Activated T-cell treated with anti-CD3 and anti-CD28 coated beads for 1 hour (primary cell): Measurements from ENCODE around the gene GKN2.

Experiments
- DNase-seq: peaks from one replicate; pipeline ENCODE4 v3.0.0-alpha.2; 2020; ENCODE audit warnings: low read depth

GKN2 gene

GRCh38 chr2:68952887-68953521 lies at the start of gene GKN2:
Gene GKN2 (minus strand): TSS chr2:68952893. CDS start chr2:68952861, 32 bp downstream.
- DNase-seq = no peak

DNA sequence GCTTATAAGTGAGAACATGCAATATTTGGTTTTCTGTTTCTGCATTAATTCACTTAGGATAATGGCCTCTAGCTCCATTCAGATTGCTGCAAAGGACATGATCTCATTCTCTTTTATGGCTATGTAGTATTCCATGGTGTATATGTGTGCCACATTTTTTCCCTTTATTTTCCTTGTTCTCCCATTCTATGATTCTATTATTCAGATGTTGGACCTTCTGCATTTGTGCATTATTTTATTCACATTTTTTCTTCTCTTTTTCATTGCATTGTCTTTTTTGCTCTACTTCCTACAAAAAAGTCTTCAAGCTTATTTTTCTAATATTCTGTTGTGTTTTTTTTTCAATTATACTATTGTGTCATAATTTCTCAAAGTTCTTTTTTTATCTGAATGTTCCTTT lies 49.2 kb upstream of the GKN2 start:
- DNase-seq = no peak

GRCh38 chr2:68997401-68997800 lies 44.7 kb upstream of the GKN2 start:
- DNase-seq = no peak

GRCh38 chr2:68995916-68996315 lies 43.2 kb upstream of the GKN2 start:
- no peak for DNase-seq

DNA sequence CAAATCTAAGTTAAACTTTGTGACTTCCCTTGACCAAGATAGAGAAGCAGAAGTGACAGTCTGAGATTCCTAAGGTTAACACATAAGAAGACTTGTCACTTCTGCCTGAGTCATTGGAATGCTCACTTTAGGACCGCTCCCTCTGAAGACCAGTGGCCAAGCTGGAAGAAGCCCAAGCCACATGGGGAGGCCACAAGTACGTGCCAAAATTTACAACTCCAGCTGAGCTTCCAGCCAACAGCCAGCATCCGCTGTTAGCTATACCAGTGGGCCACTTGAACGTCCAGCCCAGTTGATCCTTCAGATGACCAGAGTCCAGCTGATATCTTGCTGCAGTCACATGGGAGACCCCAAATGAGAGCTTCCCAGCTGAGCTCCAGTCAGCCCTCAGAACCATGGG lies 42.2 kb upstream of the GKN2 start:
- no peak for DNase-seq

GRCh38 chr2:68993660-68994059 lies 41.0 kb upstream of the GKN2 start:
- DNase-seq = no peak

GRCh38 chr2:68992933-68993332 lies 40.2 kb upstream of the GKN2 start:
- DNase-seq = no peak

- DNase-seq = no peak
Observed at GRCh38 chr2:68992341-68992740, 39.6 kb upstream of the GKN2 start.

GRCh38 chr2:68989035-68989434 lies 36.3 kb upstream of the GKN2 start:
- DNase-seq = no peak

DNA sequence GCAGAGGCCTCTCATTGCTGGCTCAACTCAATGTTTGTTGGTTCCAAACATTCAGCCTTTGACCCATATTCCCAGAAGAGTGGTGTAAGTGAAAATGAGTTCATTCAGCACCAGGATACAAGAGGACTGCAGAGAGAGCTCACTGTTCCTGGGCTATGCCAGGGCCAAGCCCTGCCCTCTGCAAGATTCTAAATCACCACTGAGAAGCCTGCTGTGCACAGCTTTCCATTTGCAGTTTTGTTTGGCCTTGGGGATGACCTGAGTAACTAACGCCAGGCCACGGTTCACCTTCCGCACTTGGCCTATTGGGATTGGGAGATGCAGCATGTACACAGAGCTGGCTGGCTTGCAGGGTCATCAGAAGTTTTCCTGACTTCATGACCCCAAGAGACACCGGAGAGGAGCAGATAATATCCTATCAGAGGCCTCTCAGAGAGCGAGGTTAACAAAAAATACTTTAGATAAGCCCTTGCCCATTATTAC lies 34.4 kb upstream of the GKN2 start:
- DNase-seq = no peak

- DNase-seq = no peak
Observed at GRCh38 chr2:68980956-68981355, 28.3 kb upstream of the GKN2 start.

DNA sequence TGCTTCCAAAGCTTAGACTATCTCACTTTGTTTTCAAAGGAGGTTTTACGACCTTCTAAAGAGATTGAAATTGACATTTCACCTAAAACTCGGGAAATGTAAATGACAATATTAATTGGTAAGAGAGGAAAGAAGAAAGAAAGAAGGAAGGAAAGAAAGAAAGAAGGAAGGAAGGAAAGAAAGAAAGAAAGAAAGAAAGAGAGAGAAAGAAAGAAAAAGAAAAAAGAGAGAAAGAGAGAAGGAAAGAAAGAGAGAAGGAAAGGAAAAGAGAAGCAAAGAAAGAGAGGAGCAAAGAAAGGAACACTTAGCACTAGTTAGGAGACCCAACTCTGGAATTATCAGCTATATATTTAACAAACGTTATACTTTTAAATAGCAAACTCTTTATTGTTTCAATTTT lies 25.4 kb upstream of the GKN2 start:
- DNase-seq = no peak

DNA sequence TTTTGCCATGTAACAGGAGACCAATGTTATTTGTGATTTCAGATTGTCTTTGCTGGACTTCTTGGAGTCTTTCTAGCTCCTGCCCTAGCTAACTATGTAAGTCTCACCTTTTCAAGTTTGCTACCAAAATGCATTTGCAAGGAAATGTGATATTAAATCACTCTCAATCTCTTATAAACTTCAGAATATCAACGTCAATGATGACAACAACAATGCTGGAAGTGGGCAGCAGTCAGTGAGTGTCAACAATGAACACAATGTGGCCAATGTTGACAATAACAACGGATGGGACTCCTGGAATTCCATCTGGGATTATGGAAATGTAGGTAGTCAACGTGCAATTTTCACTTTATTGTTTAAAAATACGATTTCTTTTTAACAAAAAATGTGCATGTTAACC lies 24.8 kb upstream of the GKN2 start:
- no peak for DNase-seq

- DNase-seq = no peak
Observed at GRCh38 chr2:68975844-68976243, 23.2 kb upstream of the GKN2 start.

DNA sequence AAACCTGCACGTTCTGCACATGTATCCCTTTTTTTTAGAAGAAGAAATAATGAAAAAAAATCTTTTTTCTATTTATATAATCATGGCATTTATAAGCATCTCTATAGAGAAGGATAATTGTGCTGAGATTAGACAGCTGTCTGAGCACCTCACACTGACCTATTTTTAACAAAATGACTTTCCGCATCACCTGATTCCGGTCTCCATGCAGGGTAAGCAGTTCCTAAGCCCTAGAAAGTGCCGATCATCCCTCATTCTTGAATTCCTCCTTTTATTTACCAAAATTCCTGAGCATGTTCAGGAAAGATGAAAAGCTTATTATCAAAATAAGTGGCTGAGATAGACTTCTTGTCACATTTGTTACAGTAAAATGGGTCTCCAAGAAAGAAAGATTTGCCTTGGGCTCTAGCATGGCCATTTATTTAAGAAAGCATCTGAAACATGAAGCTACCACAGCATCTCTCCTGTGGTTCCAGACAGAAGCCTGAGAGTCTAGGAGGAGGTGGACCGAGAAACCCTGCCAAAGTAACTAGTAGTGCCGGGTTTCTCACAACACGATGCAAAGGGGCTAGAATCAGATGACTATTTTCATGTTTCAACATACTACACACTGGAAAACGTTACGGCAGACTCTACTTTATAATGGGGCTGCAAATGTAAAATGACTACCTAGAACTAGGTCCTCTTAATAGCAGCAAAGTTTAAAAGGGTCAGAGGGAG lies 22.4 kb upstream of the GKN2 start:
- no peak for DNase-seq

DNA sequence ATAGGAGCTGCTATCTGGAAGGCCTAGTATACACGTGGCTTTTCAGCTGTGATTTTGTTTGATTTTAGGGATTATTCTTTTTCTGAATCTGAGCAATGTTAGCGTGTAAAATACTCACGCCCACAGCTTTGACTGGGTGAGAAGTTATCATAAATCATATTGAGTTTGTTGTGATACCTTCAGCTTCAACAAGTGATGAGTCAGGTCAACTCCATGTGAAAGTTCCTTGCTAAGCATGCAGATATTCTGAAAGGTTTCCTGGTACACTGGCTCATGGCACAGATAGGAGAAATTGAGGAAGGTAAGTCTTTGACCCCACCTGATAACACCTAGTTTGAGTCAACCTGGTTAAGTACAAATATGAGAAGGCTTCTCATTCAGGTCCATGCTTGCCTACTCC lies 21.6 kb upstream of the GKN2 start, which contains the start of gene GKN1:
Gene GKN1, plus strand, starts transcription at position 386 of the 400 bp plus-strand sequence. CDS start 42 bp downstream, outside the sequence.
- no peak for DNase-seq

DNA sequence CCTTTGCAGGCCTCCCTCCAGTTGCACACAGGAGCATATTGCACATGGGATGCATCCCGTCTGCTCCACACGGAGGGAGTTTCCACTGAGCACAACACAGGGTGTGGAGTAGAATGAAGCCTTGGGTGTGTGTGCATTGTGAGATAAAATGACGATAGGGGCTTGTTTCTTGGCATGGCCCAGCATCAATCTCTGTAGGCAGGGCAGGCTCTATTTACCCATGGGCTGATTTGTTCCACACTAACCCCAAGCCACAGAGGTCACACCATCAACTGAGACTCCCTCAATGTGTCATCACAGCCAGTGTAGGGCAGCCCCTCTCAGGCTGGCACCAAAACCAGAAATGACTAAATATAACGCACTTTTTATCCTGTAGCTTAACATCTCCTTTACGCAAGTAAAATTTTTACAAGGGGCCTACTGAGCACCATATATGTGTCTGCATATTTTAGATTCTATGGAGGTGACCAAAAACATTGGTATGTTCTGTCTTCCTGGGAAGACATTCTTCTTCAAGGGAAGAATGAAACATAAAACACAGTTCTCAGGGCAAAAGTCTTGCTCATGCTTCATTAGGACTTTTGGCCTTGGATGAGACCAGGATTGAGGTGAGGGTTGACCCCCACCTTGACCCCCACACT lies 19.0 kb upstream of the GKN2 start:
- no peak for DNase-seq

GRCh38 chr2:68970566-68971265 lies 18.0 kb upstream of the GKN2 start:
- DNase-seq = no peak

DNA sequence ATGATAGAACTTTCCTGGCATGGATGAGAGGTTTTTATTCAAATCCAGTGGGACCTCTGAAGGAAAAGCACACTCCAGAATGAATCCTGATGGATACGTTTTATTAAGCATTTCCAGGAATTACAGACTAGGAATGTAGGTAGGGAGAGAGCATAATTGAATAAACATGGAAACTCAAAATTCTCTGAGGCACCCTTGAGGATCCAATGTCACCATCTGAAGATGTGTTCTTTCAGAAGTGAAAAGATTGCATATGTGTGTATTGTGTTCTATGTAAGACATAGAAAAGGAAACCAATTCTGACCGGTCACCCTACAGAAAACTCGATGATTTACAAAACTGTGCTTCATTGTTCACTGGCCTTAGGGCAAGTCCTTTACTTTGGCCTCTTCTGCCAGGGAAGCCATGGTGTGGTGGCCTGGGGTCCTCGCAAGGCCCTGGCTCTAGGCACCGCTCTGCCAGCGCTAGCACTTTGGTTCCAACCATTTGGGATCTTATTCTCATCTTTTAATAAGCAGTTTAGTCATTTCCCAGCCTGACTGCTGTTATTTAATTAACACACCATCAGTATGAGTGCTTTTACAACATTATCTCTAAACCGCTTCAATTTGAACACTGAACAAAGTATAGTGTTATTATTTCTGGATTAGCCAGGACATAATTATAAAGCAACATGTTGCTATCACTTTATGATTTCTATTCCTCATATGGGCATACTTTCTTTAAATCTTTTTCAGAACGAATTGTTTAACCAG lies 17.2 kb upstream of the GKN2 start:
- no peak for DNase-seq

DNA sequence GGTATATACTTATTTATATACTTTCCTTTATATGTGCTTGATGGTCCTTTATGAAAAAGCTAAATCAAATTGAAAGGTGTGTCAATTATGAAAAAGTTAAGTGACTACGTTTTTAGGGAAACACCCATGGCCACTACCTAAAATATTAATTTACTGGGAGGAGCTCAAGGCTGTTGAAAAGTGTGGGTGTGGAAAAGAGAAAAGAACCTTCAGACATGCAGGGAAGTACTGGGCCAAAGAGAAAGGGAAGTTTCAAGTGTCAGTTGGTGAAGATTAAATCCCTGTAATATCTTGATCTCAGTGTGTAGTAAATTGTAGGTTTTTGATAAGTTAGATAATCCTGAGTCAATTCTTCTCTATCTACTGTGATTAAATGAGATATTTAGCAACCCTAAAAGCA lies 15.5 kb upstream of the GKN2 start:
- no peak for DNase-seq

DNA sequence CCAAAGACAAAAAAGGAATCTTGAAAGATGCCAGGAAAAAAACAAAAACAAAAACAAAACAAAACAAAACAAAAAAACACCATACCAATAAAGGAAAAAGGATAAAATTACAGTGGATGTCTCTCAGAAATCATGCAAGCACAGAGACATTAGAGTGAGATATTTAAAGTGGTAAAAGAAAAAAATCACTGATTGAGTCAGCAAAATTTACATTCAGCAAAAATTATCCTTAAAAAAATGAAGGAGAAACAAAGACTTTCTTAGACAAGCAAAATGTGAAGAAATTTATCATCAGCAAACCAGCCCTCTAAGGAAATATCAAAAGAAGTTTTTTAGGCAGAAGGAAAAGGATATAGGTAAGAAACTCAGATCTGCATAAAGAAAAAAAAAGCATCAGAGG lies 11.6 kb upstream of the GKN2 start:
- DNase-seq = no peak

DNA sequence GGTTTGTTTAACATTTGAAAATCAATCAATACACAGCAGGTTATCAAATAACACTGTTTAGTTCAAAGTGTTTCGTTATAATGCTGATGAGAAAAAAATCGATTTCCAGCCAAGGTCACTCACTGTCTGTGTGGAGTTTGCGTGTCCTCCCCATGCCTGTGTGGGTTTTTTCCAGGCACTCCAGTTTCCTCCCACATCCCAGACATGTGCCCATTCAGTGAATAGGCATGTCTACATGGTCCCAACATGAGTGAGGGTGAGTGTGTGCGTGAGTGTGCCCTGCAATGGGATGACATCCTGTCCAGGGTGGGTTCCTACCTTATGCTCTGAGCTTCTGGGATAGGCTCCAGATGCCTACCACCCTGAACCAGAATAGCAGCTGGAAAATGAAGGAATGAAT lies 8.7 kb upstream of the GKN2 start:
- DNase-seq = no peak
